ENCODE measurements around the gene RRAD.
"Not testable (repeated sequence)": the region's sequence is repeated elsewhere in the genome, so short reads cannot be mapped to it uniquely, and the experiment has no call there.

RRAD gene

GRCh38 chr16:66947302-66948065, 22.1 kb upstream of the RRAD start:
- Mint-ChIP-seq H3K9me3 (peaks cover 8% of the 10 kb centered on the region), H3K27ac (no peak overlapping the region), H3K4me3 (peak overlapping the region; percentile 79), H3K36me3 (peaks cover 5% of the 10 kb centered on the region), H3K27me3 (peaks cover 54% of the 10 kb centered on the region), H3K4me1 (peaks cover 20% of the 10 kb centered on the region)
- CTCF ChIA-PET: interaction anchor here (0.6 to 1.6 kb wide), 10 partner anchors 9 to 261 kb away, joined by 3 to 6 read pairs (median 3); partner anchors contain the start of genes B3GNT9, CES3 and PHAF1
- DNase-seq: peak; percentile 92

- H3K4me1 Mint-ChIP-seq: peaks cover 20% of the 10 kb centered on the region
- peak overlapping the region; percentile 79 for H3K4me3 Mint-ChIP-seq
Measured at GRCh38 chr16:66946974-66947301, 21.6 kb upstream of the RRAD start.

GRCh38 chr16:66946541-66946940, 21.2 kb upstream of the RRAD start:
- Mint-ChIP-seq H3K9me3 (peaks cover 5% of the 10 kb centered on the region), H3K27ac (peak overlapping the region; percentile 49), H3K27me3 (peaks cover 46% of the 10 kb centered on the region), H3K4me1 (peaks cover 20% of the 10 kb centered on the region), H3K36me3 (peaks cover 5% of the 10 kb centered on the region), H3K4me3 (no peak overlapping the region)
- CTCF ChIA-PET: interaction anchor here (0.7 to 1.6 kb wide), 2 partner anchors 18 to 49 kb away, joined by 3 to 5 read pairs; no protein-coding TSS in a partner anchor
- DNase-seq: no peak

More at GRCh38 chr16:66946974-66947301, 21.6 kb upstream of the RRAD start:
- no peak for DNase-seq
- Mint-ChIP-seq H3K9me3 (peaks cover 8% of the 10 kb centered on the region), H3K27ac (no peak overlapping the region), H3K27me3 (peaks cover 48% of the 10 kb centered on the region), H3K36me3 (peaks cover 5% of the 10 kb centered on the region)
- CTCF ChIA-PET: interaction anchor here (0.6 to 1.6 kb wide), 9 partner anchors 10 to 208 kb away, joined by 3 to 6 read pairs (median 3); partner anchors contain the start of genes B3GNT9, CES3 and PHAF1

GRCh38 chr16:66945939-66946338, 20.6 kb upstream of the RRAD start:
- Mint-ChIP-seq H3K9me3 (no peaks in the 10 kb centered on the region), H3K4me3 (no peak overlapping the region), H3K4me1 (peaks cover 20% of the 10 kb centered on the region), H3K27me3 (peaks cover 40% of the 10 kb centered on the region), H3K27ac (no peak overlapping the region), H3K36me3 (peaks cover 8% of the 10 kb centered on the region)
- no peak for DNase-seq
- CTCF ChIA-PET: interaction anchor here (0.7 kb wide), 1 partner anchor 17 kb away, joined by 3 read pairs; no protein-coding TSS in a partner anchor

- H3K27ac Mint-ChIP-seq, H3K36me3 Mint-ChIP-seq, DNase-seq, H3K4me3 Mint-ChIP-seq, H3K9me3 Mint-ChIP-seq: not testable (repeated sequence)
- peaks cover 31% of the 10 kb centered on the region for H3K27me3 Mint-ChIP-seq
- H3K4me1 Mint-ChIP-seq: peaks cover 18% of the 10 kb centered on the region
- CTCF ChIA-PET: interaction anchor here (1.4 to 1.9 kb wide), 2 partner anchors 16 to 240 kb away, joined by 4 read pairs; partner anchors contain the start of gene CES3
Measured at GRCh38 chr16:66944971-66945370, 19.6 kb upstream of the RRAD start.

GRCh38 chr16:66944054-66944441, 18.7 kb upstream of the RRAD start:
- CTCF ChIA-PET: interaction anchor here (0.8 to 1.9 kb wide), 5 partner anchors 17 to 241 kb away, joined by 3 to 4 read pairs (median 4); partner anchors contain the start of gene CES3
- Mint-ChIP-seq H3K4me3 (no peak overlapping the region), H3K27ac (no peak overlapping the region), H3K9me3 (no peaks in the 10 kb centered on the region), H3K4me1 (peaks cover 18% of the 10 kb centered on the region), H3K36me3 (peaks cover 13% of the 10 kb centered on the region), H3K27me3 (peaks cover 21% of the 10 kb centered on the region)
- no peak for DNase-seq

GRCh38 chr16:66943426-66944053, 18.2 kb upstream of the RRAD start:
- Mint-ChIP-seq H3K27ac (no peak overlapping the region), H3K9me3 (no peaks in the 10 kb centered on the region), H3K4me1 (peaks cover 14% of the 10 kb centered on the region), H3K4me3 (no peak overlapping the region), H3K27me3 (peaks cover 16% of the 10 kb centered on the region), H3K36me3 (peaks cover 13% of the 10 kb centered on the region)
- CTCF ChIA-PET: interaction anchor here (0.8 to 1.9 kb wide), 7 partner anchors 15 to 241 kb away, joined by 3 to 4 read pairs (median 4); partner anchors contain the start of gene CES3
- no peak for DNase-seq

- H3K9me3 Mint-ChIP-seq: no peaks in the 10 kb centered on the region
- peaks cover 9% of the 10 kb centered on the region for H3K4me1 Mint-ChIP-seq
- no peak for DNase-seq
- no peak overlapping the region for H3K27ac Mint-ChIP-seq
- H3K4me3 Mint-ChIP-seq: no peak overlapping the region
- CTCF ChIA-PET: interaction anchor here (1.0 to 2.7 kb wide), 6 partner anchors 14 to 70 kb away, joined by 3 to 9 read pairs (median 4); partner anchors contain the start of gene CES3
- H3K36me3 Mint-ChIP-seq: peaks cover 13% of the 10 kb centered on the region
- peaks cover 11% of the 10 kb centered on the region for H3K27me3 Mint-ChIP-seq
Measured at GRCh38 chr16:66942981-66943380, 17.6 kb upstream of the RRAD start.

GRCh38 chr16:66940236-66940635, 14.9 kb upstream of the RRAD start:
- Mint-ChIP-seq H3K4me3 (no peak overlapping the region), H3K36me3 (peaks cover 20% of the 10 kb centered on the region), H3K4me1 (peaks cover 21% of the 10 kb centered on the region), H3K27me3 (no peaks in the 10 kb centered on the region), H3K27ac (no peak overlapping the region), H3K9me3 (no peaks in the 10 kb centered on the region)
- DNase-seq: no peak
- CTCF ChIA-PET: interaction anchor here (2.7 kb wide), 1 partner anchor 45 kb away, joined by 9 read pairs; no protein-coding TSS in a partner anchor

GRCh38 chr16:66939366-66939765, 14.0 kb upstream of the RRAD start:
- H3K27ac Mint-ChIP-seq: no peak overlapping the region
- CTCF ChIA-PET: no interaction called here
- H3K9me3 Mint-ChIP-seq: no peaks in the 10 kb centered on the region
- H3K36me3 Mint-ChIP-seq: peaks cover 20% of the 10 kb centered on the region
- no peak for DNase-seq
- H3K27me3 Mint-ChIP-seq: no peaks in the 10 kb centered on the region
- H3K4me1 Mint-ChIP-seq: peaks cover 27% of the 10 kb centered on the region
- no peak overlapping the region for H3K4me3 Mint-ChIP-seq

- Mint-ChIP-seq H3K27ac (no peak overlapping the region), H3K4me3 (no peak overlapping the region), H3K9me3 (no peaks in the 10 kb centered on the region), H3K36me3 (peaks cover 31% of the 10 kb centered on the region), H3K27me3 (no peaks in the 10 kb centered on the region), H3K4me1 (peaks cover 42% of the 10 kb centered on the region)
- DNase-seq: no peak
- CTCF ChIA-PET: interaction anchor here (1.0 kb wide), 1 partner anchor 42 kb away, joined by 4 read pairs; no protein-coding TSS in a partner anchor
Measured at GRCh38 chr16:66937725-66938337, 12.5 kb upstream of the RRAD start.

- CTCF ChIA-PET: interaction anchor here (0.6 to 1.0 kb wide), 4 partner anchors 42 to 1333 kb away, joined by 3 to 4 read pairs (median 3); partner anchors contain the start of gene EXOC3L1
- Mint-ChIP-seq H3K27me3 (no peaks in the 10 kb centered on the region), H3K4me3 (peak overlapping the region; percentile 98), H3K4me1 (peaks cover 50% of the 10 kb centered on the region), H3K27ac (peak overlapping the region; percentile 21), H3K9me3 (no peaks in the 10 kb centered on the region), H3K36me3 (peaks cover 35% of the 10 kb centered on the region)
- DNase-seq: no peak
Measured at GRCh38 chr16:66936889-66937554, 11.7 kb upstream of the RRAD start.

GRCh38 chr16:66936462-66936861, 11.1 kb upstream of the RRAD start:
- DNase-seq: no peak
- Mint-ChIP-seq H3K4me3 (peak overlapping the region; percentile 98), H3K9me3 (no peaks in the 10 kb centered on the region), H3K4me1 (peaks cover 54% of the 10 kb centered on the region), H3K27me3 (no peaks in the 10 kb centered on the region), H3K27ac (peak overlapping the region; percentile 21), H3K36me3 (peaks cover 39% of the 10 kb centered on the region)
- CTCF ChIA-PET: interaction anchor here (0.8 to 0.9 kb wide), 2 partner anchors 203 to 253 kb away, joined by 3 read pairs; partner anchors contain the start of gene EXOC3L1

Measured in activated naive CD4-positive, alpha-beta T cell treated with anti-CD3 and anti-CD28 coated beads, Interleukin-2, amount 10 ng/mL, durations not matched to agents 7 days and 5 days (primary cell).